Endometrium (tissue), 2 donors: ENCODE results near the gene PREX1.

ENCODE experiments used
- FAIRE-seq: peaks from 2 replicates; lab custom pipeline; 2012; peaks lifted over from hg19 to GRCh38; lab: Jason Lieb, UNC
- donor health status: control.
- donor health status: control.

PREX1 gene

DNA sequence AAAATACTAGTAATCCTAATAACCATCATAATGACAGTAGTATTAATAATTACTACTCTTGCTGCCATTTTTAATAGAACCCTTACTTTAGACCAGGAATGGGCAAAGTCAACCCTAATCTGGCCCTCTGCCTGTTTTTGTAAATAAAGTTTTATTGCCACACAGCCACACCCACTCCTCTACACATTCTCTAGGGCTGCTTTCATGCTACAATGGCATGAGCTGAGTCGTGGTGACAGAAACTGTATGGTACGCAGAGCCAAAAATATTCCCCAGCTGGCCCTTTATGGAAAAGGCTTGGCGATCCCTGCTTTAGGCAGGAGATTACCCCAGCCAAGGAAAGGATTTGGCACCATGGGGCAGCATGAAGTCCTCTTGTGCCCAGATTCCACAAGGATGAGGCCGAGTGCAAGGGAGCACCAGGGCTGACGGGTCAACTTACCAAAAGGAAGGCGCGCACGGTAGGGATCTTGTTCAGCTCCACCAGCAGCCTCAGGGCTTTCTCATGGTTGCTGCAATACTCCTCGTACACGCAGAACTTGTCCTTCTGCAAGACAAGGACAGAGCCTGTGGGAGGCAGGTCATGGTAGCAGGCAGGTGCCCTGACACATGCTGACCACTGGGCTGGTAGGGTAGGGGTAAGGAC lies 93.6 kb downstream of the PREX1 start:
- no peak for FAIRE-seq

DNA sequence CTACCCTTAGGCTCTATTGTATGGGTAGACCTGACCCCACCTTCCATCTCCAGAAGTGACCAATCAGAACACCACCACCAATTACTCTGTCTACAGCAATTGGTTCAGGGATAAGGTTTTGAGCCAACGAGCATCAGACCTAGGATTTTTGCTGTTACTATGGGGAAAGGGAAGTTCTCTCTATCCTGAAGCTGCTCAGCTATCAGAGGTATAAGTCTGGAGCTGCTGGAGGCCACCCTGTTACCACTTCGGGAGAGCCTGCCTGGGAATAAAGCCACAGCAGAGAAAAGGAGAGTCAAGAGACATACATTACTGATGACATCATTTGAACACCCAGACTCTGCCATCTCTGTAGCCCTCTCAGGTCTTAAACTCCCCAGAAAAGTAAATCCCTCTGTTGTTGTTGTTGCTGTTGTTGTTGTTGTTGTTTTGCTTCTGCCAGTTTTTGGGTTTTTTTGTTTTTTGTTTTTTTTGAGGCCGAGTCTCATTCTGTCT lies 94.5 kb downstream of the PREX1 start:
- no peak for FAIRE-seq

DNA sequence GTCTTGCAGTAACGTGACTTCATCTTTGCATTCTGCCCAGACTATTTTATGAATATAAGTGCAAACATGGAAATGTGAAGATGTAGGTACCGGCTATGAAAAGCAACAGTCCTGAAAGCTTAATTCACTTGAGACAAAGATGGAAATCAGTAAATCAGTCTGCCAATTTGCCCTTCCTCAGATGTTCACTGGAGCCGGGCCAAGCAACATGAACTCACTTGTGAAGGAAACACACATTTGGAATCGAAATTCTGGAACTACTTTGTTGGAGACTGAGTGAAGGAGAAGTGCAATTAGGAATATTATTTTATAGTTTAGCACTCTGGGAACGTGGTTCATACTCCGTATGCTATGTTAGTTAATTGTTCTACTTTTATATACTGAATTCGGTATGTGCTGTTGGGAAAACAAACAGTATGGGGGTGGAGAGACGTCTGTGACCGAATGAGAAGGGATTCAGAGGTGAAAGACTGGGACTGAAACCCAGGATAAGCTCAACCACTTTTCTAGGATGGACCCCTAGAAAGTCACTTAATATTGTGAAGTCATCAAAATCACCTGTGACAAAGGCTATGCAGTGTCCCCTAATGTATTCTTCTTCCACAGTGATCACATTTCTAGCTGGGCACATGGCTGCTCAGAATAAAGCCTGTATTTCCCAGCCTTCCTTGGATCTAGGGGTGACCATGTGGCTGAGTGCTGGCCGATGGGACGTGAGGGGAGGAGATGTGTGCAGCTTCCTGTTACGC lies 95.5 kb downstream of the PREX1 start:
- no peak for FAIRE-seq

DNA sequence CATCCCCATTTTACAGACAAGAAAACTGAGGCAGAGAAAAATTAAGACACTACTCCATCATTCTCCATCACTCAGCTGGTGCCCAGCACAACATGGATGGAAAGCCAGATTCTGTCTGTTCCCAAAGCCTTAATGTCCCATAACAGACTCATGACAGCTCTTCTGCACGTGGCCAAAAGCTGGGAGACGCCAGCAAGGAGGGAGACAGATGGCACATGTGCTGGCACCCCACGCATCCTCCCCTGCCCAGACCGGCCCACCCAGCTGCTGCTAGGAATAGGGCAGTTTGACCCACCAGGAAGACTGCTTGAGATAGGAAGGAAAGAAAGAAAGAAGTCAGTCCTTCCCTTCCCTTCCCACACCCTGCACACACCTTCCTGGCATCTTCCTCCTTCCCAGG lies 96.3 kb downstream of the PREX1 start:
- no peak for FAIRE-seq

DNA sequence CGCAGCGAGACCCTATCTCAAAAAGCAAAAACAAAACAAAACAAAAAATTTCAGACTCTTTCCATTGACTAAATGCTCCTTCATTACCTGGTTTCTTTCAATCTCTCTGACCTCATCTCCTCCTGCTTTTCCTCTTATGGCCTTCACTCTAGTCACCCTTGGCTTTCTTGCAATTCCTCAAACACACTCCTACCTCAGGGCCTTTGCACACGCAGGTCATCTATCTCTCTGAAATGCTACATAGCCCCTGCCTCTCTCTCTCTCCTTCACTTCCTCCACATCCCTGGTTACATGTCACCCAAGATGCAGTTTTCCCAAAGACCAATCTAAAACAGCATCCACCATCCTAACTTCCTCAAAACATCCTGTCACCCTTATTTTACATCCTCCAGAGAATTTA lies 96.8 kb downstream of the PREX1 start:
- no peak for FAIRE-seq

DNA sequence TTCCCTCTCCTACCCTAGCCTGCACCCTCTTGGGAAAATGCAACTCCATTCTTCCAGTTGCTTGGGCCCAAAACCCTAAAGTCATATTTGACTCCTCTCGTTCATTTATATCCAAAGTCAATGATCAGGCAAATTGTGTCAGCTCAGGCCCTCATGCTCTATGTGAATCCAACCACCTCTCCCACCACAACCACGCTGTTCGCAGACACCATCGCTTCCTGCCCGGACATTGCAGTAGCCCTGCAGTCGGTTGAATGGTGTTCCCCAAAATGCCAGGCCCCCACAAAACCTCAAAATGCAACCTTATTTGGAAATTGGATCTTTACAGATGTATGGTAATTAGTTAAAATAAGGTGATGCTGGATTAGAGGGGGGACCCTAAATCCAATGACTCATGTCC lies 98.3 kb downstream of the PREX1 start:
- no peak for FAIRE-seq

DNA sequence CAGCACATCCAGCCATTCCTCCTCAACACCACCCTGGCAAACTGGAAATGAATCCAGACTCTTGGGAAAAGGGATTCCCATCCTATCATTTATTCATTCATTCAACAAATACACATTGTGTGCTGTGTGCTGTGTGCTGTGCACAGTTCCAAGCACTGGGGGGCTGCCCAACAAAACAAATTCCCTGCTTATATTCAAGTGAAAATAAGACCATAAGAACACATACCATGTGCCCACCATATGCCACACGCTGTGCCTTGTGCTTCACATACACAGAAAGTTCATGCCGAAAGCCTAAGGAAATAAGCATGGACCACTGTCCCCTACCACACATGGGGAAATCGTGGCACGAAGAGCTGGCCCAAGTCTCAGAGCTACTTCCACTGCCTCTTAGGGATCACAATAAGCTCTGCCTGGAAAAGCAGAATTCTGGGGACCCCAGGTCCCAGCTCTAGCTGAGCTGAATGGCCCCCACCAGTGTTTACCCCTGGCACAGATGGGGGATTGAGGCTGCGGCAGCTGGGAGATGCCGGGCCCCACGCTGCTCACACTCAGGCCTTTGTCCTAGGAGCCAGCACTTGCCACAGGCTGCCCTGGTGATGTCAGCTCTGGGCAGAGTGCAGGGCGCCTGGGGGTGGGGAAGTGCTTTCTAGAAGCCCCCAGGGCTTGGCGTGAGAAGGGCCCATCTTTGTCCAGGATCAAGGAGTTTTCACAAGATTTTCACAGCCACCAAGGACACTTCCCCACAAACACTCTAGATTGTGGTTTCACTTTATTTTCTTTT lies 99.6 kb downstream of the PREX1 start:
- no peak for FAIRE-seq

DNA sequence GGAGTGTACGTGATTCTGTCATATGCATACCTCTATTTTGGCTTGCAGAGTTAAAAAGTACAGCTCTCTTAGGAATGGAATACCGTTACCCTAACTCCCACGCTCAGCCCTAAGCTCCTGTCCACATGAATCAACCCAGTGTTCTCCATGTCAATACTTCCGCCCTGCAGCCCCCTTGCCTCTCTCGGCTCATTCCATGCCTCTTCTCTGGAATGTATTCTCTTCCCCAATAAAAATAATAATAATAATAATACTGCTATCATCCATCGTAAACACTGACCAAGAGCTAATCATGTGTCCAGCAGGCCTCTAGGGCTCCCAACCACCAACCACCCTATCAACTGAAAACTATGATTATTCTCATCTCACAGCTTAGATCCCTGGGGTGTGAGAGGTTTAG lies 100.6 kb downstream of the PREX1 start:
- no peak for FAIRE-seq

DNA sequence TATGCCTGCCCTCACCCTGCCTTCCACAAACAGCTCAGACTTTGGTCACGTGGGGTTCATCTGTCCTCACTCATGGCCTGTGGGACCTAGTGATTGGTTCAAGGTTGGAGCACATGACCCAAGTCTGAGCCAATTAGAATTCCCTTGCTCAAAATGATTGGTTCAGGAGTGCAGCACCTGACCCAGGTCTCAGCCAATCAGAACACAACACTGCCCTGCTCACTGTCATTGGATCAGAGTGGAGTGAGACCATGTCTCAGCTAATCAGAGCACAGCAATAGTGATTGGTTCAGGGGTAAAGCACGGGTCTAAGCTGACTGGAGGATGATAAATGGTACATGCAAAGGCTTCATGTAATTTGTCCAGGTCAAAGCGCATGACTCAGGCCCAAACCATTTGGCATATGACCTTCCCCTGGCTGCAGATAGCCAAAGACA lies 102.2 kb downstream of the PREX1 start:
- no peak for FAIRE-seq

DNA sequence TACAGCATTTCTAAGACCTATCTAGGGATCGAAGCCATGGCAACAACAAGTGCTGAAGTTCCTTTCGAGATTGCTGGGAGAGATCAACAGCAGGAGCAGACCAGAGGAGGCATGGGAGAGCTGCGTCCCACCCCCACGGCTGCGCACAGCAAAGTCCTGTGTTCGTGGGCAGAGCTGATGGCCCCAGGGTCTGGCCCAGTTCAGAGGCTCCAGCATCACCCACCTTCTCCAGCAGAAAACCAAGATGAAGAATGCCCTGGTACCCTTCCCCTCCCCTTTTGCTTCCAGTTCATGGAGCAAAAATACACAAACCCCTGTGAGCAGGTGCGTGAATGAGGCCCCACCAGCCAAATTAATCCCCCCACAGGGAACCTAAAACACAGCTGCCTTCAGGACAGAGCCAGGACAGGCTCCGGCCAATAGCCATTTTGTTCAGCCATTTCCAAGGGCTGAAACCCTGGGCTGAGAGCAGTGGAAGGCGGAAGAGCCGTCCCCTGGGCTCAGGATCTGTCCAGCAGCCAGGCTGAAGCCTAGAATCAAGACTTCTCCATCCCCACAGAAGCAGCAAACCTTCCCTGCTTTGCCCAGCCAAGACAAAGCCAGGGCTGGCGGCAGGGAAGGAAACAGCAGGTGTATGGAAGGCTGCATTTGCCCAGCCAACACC lies 102.8 kb downstream of the PREX1 start:
- FAIRE-seq: no peak

DNA sequence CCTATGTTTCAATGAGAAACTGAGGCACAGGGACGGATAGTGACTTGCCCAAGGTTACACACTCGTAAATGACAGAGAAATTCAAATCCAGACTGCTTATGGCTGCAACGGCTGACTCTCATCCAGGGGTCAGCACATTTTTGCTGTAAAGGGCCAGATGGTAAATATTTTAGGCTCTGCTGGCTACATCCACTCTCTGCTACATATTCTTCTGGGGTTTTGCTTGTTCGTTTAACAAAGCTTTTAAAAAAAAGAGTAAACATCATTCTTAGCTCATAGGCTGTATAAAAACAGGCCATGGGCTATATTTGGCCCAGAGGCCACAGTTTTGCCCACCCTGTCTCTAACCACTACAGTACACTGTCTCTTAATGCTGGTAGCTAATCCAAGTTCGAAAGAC lies 103.4 kb downstream of the PREX1 start:
- no peak for FAIRE-seq

DNA sequence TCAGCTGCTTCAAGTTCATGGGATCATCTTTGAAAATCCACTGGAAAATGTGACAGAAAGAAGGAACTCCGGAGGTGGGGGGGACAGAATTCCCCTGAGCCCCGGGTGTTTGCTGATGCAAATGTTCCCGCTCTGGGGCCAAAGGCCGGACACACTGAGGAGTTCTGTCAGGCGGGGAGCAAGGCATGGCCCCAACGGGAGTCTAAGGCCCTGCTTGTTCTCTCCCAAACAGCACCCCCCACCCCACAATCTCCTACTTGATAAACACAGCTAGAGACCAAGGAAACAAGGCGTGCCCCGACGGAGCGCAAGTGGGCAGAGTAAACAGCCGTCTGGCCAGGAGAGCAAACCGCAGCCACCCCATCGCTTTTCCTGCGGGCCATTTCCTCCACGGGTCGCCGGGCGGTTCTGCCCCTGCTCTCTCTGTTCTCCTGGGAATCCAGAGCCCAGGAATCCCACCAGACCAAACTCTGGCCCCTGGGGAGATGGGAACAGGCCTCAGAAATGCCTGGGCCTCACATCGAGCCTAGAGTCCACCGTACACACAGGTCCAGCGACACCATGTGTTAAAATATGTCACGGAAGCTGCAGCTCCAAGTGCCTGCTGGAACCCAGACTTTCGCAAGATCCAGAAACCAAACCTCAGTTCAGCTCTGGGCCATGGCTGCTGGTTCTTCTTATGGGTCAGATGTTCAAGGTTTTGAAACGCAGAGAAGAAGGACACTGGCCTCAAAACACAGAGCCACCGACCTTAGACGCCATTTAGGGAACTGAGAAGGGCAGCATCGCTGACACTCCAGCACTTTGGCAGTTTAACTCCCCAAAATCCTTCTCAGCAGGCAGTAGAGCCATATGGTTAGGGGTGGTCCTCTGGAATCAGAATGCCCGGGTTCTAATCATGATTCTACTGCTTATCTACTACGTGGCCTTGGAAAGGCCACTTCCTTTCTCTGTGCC lies 104.2 kb downstream of the PREX1 start:
- no peak for FAIRE-seq

DNA sequence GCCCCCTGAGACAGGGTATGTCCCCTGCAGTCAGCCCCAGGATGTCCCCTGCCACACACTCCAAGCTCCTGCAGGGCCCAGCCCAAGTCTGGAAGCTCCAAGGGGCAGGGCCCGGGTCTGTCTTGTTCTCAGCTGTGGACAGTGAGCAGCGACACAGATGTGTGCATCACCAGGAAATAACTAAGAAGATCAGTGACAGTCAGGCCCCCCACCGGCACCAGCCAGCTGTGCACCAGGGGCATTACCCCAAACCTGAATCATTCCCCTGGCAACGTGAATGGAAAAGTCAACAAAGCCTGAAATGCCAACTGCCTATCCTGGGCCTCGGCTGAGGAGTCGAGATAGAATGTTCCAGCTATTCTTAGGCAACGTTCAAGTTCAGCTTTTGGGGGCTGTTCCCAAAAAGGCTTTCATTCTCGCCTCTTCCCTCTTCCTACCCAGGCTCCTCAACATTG lies 105.0 kb downstream of the PREX1 start:
- no peak for FAIRE-seq

DNA sequence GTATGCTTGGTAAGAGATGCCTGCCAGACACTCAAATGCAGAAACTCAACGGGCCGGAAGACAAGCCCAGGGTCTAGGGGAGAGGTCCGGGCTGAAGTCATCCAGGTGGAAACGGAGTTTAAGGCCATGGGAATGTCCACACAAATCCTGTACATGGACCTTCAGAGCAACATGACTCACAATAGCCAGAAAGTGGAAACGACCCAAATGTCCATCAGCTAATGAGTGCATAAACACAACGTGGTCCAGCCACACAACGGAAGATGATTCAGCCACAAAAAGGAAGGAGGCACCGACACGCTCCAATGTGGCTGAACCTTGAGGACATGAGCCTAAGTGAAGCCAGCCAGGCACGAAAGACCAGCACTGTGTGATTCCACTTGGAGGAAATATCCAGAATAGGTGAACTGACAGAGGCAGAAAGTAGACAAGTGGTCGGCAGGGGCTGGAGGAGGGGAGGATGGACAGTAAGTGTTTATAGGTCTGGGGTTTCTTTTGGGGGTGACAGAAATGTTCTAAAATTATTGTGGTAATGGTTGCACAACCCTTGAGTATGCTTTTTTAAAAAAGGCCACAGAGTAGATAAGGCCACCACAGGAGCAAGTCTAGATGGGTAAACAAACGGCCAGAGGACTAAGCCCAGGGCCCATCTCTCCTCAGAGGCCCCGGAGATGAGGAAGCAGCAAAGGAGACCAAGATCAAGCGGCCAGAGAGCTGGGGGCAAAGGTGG lies 105.6 kb downstream of the PREX1 start:
- FAIRE-seq: no peak

DNA sequence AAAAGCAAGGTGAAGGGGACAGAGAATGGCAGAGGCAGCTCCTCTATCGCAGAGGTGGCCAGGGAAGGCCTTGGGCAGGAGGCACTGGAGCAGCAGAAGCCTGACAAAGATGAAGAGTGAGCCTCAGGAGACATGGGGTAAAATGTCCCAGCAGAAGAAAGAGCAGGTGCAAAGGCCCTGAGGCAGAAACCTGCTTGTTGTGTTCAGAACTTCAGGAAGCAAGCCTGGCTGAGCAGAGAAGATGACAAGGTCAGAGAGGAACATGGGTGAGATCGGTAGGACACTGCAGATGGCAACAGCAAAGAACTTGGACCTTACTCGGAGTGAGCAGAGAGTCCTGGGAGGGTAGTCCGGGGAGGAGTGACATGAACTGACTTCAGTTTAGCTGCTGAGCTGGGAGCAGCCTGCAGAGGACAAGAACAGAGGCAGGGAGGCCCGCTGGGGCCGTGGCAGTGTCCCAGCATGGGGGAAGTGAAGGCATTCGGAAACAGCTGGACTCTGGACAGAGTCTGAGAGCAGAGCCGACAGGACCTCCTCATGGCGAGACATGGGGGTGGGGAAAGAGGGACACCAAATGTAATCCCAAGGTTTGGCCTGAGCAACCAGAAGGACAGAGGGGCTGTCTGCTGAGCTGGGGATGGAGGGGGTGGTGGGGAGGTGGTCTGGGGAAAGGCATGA lies 106.3 kb downstream of the PREX1 start:
- FAIRE-seq: no peak

DNA sequence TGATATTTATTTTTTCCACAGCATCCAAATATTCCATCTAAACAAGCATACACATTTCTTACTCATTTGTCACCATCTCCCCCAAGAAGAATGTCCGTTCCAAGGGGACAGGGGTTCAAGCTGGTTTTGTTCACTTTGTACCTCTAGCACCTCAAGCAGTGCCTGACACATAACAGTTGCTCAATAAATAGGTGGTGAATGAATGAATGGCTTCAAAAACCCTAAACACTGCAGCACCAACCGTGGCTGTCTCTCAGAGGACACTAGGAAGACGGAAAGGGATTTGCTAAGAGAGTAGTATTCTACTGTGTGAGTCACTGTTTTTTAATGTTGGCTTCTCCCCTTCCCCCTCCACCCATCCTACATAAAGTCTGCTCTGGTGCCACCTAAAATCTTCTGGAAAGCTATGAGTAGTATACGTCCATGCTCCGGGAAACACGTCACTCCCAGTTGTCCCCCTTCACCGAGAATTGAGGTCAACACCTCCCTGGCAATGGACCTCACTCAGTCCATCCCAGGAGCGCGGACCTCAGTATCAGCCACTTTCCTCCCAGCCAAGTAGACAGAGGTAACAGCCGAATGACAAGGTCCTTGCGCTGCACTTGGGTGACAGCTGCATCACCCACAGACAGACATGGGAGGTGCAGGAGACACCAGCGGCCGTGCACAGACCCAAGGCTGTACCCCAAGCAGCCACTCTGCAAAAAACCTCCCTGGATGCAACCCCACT lies 107.4 kb downstream of the PREX1 start:
- no peak for FAIRE-seq

DNA sequence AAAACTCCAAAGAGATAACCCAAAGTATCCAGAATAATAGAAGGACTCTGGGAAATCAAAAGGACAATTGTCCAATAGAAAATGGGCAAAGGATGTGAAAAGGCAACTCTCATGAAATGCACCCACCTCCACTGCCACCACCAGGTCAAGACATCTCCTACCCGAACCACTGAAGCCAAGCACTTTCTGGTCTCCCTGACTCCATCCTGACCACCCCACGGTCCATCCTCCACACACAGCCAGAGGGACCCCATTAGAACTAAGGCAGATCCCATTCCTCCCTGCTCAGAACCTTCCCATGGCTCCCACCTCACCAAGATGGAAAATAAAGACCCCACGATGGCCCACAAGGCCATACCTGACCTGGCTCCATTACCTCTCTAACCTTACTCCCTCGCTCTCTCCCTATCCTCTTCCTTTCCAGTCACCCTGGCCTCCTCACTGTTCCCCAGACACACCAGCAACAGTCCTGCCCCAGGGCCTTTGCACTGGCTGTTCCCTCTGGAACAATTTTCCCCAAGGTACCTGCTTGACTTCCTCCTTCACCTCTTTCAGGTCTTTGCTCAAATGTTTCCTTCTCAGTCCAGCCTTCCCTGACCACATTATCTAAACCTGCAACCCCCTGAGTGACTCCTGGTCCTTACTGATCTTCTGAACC lies 108.1 kb downstream of the PREX1 start:
- FAIRE-seq: no peak

DNA sequence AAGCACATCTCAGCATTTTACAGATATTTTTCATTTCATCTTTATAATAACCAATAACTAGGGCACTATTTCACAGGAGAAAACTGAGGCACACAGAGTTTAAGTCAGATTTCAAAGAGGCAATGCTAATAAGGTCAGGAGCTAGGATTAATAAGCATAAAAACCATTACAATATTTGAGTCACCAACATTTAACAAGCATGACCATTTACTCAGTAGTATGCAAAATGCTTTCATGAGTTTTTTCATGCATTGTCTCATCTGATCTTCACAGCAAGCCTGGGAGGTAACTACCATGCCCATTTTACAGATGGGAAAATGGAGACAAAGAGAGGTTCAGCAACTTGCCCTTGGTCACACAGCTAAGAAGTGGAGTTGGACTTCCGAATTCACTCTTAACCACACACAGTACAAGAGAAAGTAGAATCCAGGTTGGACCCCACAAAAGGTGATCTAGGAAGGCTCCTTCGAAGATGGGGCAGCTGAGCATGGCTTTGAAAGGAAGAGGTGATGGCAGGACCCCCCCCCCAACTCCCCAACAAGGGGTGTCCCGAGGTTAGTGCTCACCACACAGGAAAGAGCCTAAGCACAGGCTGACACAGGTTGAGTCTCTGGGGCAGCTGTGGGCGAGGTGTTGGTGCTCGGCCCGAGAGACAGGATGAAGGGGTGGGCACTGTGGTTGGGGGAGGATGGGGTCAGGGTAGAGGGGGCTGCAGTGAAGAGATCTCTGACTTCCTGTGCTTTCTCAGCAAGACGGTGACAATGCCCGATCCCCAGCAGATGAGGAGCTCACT lies 108.8 kb downstream of the PREX1 start:
- no peak for FAIRE-seq
